SK-MEL-5 (cell line): ENCODE measurements around the gene SLC22A5. TPM values are rescaled to one million over a fixed set of nuclear protein-coding genes. Genes with fewer than 3 reads are reported as not detected.

Experiments used
- DNase-seq: peaks from one replicate; pipeline ENCODE4 v3.0.0-alpha.2; 2016; ENCODE audit warnings: low read depth, low spot score
- in situ Hi-C: cut with HindIII; loops from 2 replicates; pipeline ENCODE4 v1.10.0; 2016; ENCODE audit warnings: low sequenced_read_pairs, high pct_unique_total_duplicates, low pct_unique_long_range_greater_than_20kb
- polyA plus RNA-seq, 2 experiments: library from polyadenylated mRNA; depleted of rRNA; stranded (reverse); fragments of >200 nt; gene quantifications; 2 replicates each; pipeline ENCODE4 v1.2.3, GENCODE V29; 2015
- total RNA-seq: library from RNA; depleted of rRNA; stranded (reverse); fragments of >200 nt; shearing (Covaris generic); gene quantifications from 2 replicates; pipeline ENCODE4 v1.2.3, GENCODE V29; 2014; rRNA removed

The SLC22A5 gene
- total RNA-seq, result 2.8 and 5.1 TPM in 2 replicates
- 7.4 and 12.9 TPM in 2 replicates for polyA plus RNA-seq (2015; cell fraction: cytosol; rRNA removed)
- polyA plus RNA-seq (2015; cell fraction: nucleus; rRNA removed), result 15.9 and 18.7 TPM in 2 replicates

- peak; percentile 49 for DNase-seq
- in situ Hi-C loops, result no loop called here
Measured at GRCh38 chr5:132369474-132370180, at the start of gene SLC22A5. Gene SLC22A5, plus strand, starts transcription at chr5:132369710. Its CDS starts 263 bp downstream, at chr5:132369973.

GRCh38 chr5:132319975-132320374 lies 49.5 kb upstream of the SLC22A5 start:
- no peak for DNase-seq
- in situ Hi-C loops, result no loop called here

GRCh38 chr5:132321109-132321721 lies 48.3 kb upstream of the SLC22A5 start:
- in situ Hi-C loops, result no loop called here
- no peak for DNase-seq

GRCh38 chr5:132322266-132322665 lies 47.2 kb upstream of the SLC22A5 start:
- DNase-seq, result no peak
- in situ Hi-C loops, result no loop called here

- in situ Hi-C loops, result no loop called here
Measured at GRCh38 chr5:132323202-132323601, 46.3 kb upstream of the SLC22A5 start.

GRCh38 chr5:132325691-132326090 lies 43.8 kb upstream of the SLC22A5 start:
- in situ Hi-C loops, result no loop called here

More at GRCh38 chr5:132323202-132323601, 46.3 kb upstream of the SLC22A5 start:
- no peak for DNase-seq

GRCh38 chr5:132327252-132327955 lies 42.1 kb upstream of the SLC22A5 start:
- no peak for DNase-seq
- in situ Hi-C loops, result no loop called here

More at GRCh38 chr5:132325691-132326090, 43.8 kb upstream of the SLC22A5 start:
- no peak for DNase-seq

GRCh38 chr5:132334812-132335211 lies 34.7 kb upstream of the SLC22A5 start:
- DNase-seq, result no peak
- in situ Hi-C loops, result no loop called here

GRCh38 chr5:132335402-132335801 lies 34.1 kb upstream of the SLC22A5 start:
- in situ Hi-C loops, result no loop called here
- DNase-seq, result no peak

- in situ Hi-C loops, result no loop called here
- no peak for DNase-seq
Measured at GRCh38 chr5:132339502-132339901, 30.0 kb upstream of the SLC22A5 start.

- DNase-seq, result peak; percentile 11
- in situ Hi-C loops, result no loop called here
Measured at GRCh38 chr5:132342291-132343180, 27.0 kb upstream of the SLC22A5 start.

- in situ Hi-C loops, result no loop called here
- no peak for DNase-seq
Measured at GRCh38 chr5:132344775-132345514, 24.6 kb upstream of the SLC22A5 start.

- in situ Hi-C loops, result no loop called here
- no peak for DNase-seq
Measured at GRCh38 chr5:132353486-132353995, 16.0 kb upstream of the SLC22A5 start.

- no peak for DNase-seq
Measured at GRCh38 chr5:132354381-132355139, 14.9 kb upstream of the SLC22A5 start.

GRCh38 chr5:132355140-132355765 lies 14.3 kb upstream of the SLC22A5 start:
- DNase-seq, result no peak
- in situ Hi-C loops, result no loop called here

More at GRCh38 chr5:132354381-132355139, 14.9 kb upstream of the SLC22A5 start:
- in situ Hi-C loops, result no loop called here
